GM12878 (cell line): Measurements from ENCODE around the gene RABL2A.
A peak's percentile ranks its signal among the peaks of the same experiment; 100 is the strongest.
"Not testable (repeated sequence)": the region's sequence is repeated elsewhere in the genome, so short reads cannot be mapped to it uniquely, and the experiment has no call there.

Source experiments
- CTCF ChIP-seq, 3 experiments: IDR thresholded peaks in 2 of 3; conservative IDR thresholded peaks in 1 of 3; 2 replicates each; pipeline ENCODE4 v1.5.1; 2011; ENCODE audit warnings: low read depth in 3 of 3, low read length in 3 of 3, mild to moderate bottlenecking in 3 of 3, control low read depth in 2 of 3, moderate library complexity in 2 of 3, inconsistent platforms in 1 of 3, mixed read lengths in 1 of 3; ENCODE audit not compliant: control insufficient read depth in 2 of 3, insufficient read depth in 1 of 3; ENCODE audit errors: extremely low read depth in 1 of 3
- EP300 ChIP-seq, 2 experiments: fragments of 150-350 bp in 1 of 2; IDR thresholded peaks; 2 replicates each; pipeline ENCODE4 v1.6.1; 2011 to 2012; ENCODE audit warnings: low read depth in 2 of 2, low read length in 2 of 2, borderline replicate concordance in 1 of 2, improper control_type of control experiment in 1 of 2, inconsistent platforms in 1 of 2; ENCODE audit not compliant: control insufficient read depth in 1 of 2
- EZH2 ChIP-seq: IDR thresholded peaks from 2 replicates; pipeline ENCODE4 v1.6.1; 2012; ENCODE audit warnings: low read depth, mild to moderate bottlenecking, control low read depth, inconsistent platforms, low read length, borderline replicate concordance; ENCODE audit not compliant: control insufficient read depth
- FOS ChIP-seq: IDR thresholded peaks from 3 replicates; pipeline ENCODE4 v1.6.1; 2011; ENCODE audit warnings: borderline replicate concordance; ENCODE audit not compliant: insufficient read length; ENCODE audit errors: extremely low read depth
- FOXK2 ChIP-seq: fragments of 450-650 bp; IDR thresholded peaks from 2 replicates; pipeline ENCODE4 v1.6.1; 2017; ENCODE audit warnings: mild to moderate bottlenecking, moderate library complexity
- MXI1 ChIP-seq: fragments of 150-350 bp; IDR thresholded peaks from 2 replicates; pipeline ENCODE4 v1.6.1; 2011; ENCODE audit warnings: low read depth, mild to moderate bottlenecking, inconsistent platforms, low read length, improper control_type of control experiment
- NFYA ChIP-seq: IDR thresholded peaks from 2 replicates; pipeline ENCODE4 v1.6.1; 2011; ENCODE audit warnings: low read depth, mild to moderate bottlenecking, low read length, improper control_type of control experiment, borderline replicate concordance
- NFYB ChIP-seq: IDR thresholded peaks from 2 replicates; pipeline ENCODE4 v1.6.1; 2011; ENCODE audit warnings: low read depth, mild to moderate bottlenecking, low read length, improper control_type of control experiment, moderate library complexity; ENCODE audit not compliant: insufficient read depth
- POLR2A ChIP-seq: IDR thresholded peaks from 2 replicates; pipeline ENCODE4 v1.6.1; 2011; ENCODE audit warnings: low read depth, mild to moderate bottlenecking, low read length
- RAD21 ChIP-seq: IDR thresholded peaks from 2 replicates; pipeline ENCODE4 v1.6.1; 2011; ENCODE audit warnings: mild to moderate bottlenecking, low read depth, low read length, moderate library complexity; ENCODE audit not compliant: insufficient read depth
- REST ChIP-seq: IDR thresholded peaks from 2 replicates; pipeline ENCODE4 v1.6.1; 2012; ENCODE audit warnings: mild to moderate bottlenecking, low read depth, low read length
- ZNF24 ChIP-seq: fragments of 450-650 bp; IDR thresholded peaks from 2 replicates; pipeline ENCODE4 v1.6.1; 2017; ENCODE audit warnings: antibody characterized with exemption, mild to moderate bottlenecking

DNA sequence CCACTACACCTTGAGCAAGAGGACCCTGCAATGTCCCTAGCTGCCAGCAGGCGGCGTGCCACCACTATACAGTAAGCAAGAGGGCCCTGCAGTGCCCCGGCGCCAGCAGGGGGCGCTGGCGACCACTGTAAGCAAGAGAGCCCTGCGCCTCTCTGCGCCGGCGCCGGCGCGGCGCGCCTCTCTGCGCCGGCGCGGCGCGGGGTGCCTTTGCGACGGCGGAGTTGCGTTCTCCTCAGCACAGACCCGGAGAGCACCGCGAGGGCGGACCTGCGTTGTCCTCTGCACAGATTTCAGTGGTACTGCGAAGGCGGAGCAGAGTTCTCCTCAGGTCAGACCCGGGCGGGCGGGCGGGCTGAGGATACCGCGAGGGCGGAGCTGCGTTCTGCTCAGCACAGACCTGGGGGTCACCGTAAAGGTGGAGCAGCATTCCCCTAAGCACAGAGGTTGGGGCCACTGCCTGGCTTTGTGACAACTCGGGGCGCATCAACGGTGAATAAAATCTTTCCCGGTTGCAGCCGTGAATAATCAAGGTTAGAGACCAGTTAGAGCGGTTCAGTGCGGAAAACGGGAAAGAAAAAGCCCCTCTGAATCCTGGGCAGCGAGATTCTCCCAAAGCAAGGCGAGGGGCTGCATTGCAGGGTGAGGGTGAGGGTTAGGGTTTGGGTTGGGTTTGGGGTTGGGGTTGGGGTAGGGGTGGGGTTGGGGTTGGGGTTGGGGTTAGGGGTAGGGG, 24.9 kb upstream of the RABL2A start:
- TF ChIP-seq CTCF (IDR thresholded peaks at IDR 0.05 in 2 of 3, conservative IDR thresholded peaks at IDR 0.05 in 1 of 3; ENCODE audit: control insufficient read depth in 2 of 3, extremely low read depth in 1 of 3, insufficient read depth in 1 of 3, low read depth in 3 of 3, low read length in 3 of 3) (peak; percentile 29 to 54 (median 41)), RAD21 (peak; percentile 36)
- TF ChIP-seq MXI1; NFYA; EZH2; POLR2A; EP300 (IDR thresholded peaks at IDR 0.05; ENCODE audit: borderline replicate concordance in 1 of 2, control insufficient read depth in 1 of 2, low read depth in 2 of 2, low read length in 2 of 2); REST; FOS; ZNF24; FOXK2; NFYB: not testable (repeated sequence)
